GM12873 (cell line): ENCODE measurements around the gene PNKP.

Source experiments
- CTCF ChIP-seq: IDR thresholded peaks from 2 replicates; pipeline ENCODE4 v1.5.1; 2012; ENCODE audit warnings: low read depth, mild to moderate bottlenecking, moderate library complexity, low read length, control low read depth; ENCODE audit not compliant: insufficient read depth; ENCODE audit errors: missing control alignments

PNKP gene

GRCh38 chr19:49889038-49889686, 21.8 kb upstream of the PNKP start:
- TF ChIP-seq CTCF: no peak

GRCh38 chr19:49888510-49888824, 21.1 kb upstream of the PNKP start:
- TF ChIP-seq CTCF: no peak

- no peak for TF ChIP-seq CTCF
Measured at GRCh38 chr19:49887665-49888509, 20.5 kb upstream of the PNKP start.

GRCh38 chr19:49887037-49887664, 19.8 kb upstream of the PNKP start:
- TF ChIP-seq CTCF: no peak

DNA sequence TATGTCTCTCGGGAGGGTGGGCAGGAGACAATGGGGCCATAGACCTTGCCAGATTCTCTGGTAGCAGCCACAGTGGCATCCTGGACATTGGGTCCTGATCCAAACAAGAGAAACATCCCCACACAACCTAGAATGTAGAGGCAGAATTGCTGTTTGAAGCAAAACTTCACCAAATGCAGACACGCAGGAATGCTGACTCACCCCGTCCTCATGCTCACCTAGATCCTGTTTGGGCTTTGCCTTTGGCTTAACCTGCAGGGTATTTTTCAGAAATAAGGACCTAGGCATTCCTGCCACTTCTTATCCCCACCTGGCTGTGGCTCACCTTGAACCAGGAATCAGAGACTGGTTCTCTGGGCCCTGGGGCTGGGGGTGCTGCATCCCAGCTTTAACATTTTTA, 17.4 kb upstream of the PNKP start:
- TF ChIP-seq CTCF: no peak

DNA sequence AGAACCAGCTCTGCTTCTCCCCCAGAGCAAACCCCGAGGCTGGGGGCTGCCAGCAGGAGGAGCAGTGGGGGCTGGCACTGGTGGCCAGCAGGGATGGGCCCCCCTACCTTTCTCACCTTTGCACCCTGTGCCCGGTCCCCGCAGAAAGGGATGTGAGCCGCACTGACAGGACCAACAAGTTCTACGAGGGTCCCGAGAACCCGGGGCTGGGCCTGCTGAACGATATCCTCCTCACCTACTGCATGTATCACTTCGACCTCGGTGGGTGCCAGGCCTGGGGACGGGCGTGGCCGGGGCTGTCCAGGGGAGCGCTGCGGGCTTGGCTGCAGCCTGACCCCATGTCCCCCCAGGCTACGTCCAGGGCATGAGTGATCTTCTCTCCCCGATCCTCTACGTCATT, 16.7 kb upstream of the PNKP start:
- TF ChIP-seq CTCF: no peak

DNA sequence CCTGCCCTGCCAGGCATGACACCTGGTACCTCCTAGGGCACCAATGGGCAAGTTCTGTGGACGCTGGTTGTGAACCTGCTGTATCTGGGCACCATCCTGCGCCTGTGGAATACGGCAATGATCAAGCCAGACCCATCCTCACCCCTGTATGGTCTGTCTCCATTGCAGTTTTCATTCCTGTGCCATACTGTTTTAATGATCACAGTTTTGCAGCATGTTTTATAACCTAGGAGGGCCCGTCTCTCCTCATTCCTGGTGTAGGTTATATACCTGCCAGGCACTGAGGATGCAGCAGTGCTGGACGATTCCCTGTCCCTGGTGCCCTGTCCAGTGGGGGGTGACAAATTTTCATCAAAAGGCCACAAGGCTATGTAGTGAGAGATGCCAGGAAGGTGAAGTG, 15.7 kb upstream of the PNKP start:
- TF ChIP-seq CTCF: no peak
